Retina (tissue), 1 donor: ENCODE results near the gene G6PC2.
"Not testable (repeated sequence)": the region's sequence is repeated elsewhere in the genome, so short reads cannot be mapped to it uniquely, and the experiment has no call there.

Experiments used
- DNase-seq: peaks from one replicate; pipeline ENCODE4 v3.0.0-alpha.2; 2016

The G6PC2 gene, protein sequence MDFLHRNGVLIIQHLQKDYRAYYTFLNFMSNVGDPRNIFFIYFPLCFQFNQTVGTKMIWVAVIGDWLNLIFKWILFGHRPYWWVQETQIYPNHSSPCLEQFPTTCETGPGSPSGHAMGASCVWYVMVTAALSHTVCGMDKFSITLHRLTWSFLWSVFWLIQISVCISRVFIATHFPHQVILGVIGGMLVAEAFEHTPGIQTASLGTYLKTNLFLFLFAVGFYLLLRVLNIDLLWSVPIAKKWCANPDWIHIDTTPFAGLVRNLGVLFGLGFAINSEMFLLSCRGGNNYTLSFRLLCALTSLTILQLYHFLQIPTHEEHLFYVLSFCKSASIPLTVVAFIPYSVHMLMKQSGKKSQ

DNA sequence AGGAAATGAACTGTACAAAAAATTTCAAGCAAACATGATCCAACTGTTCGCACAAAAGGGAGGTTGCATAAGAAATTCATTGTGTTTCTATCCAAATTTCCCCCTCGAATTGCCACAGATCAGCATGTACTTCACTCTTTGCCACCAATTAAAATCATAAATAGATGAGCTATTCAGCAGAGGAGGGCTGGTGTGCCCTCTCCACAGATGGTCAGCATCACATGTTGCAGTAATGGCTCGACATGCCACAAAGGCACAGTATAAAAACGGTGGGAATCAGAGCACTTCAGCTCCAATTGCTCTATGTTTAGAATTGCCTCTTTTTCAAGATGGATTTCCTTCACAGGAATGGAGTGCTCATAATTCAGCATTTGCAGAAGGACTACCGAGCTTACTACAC lies at the start of gene G6PC2:
TSS of gene G6PC2 (plus strand) at position 289 of the 400 bp plus-strand sequence. CDS start at position 330, 41 bp downstream.
- no peak for DNase-seq

- no peak for DNase-seq
Observed at GRCh38 chr2:168851674-168852320, 49.3 kb upstream of the G6PC2 start.

DNA sequence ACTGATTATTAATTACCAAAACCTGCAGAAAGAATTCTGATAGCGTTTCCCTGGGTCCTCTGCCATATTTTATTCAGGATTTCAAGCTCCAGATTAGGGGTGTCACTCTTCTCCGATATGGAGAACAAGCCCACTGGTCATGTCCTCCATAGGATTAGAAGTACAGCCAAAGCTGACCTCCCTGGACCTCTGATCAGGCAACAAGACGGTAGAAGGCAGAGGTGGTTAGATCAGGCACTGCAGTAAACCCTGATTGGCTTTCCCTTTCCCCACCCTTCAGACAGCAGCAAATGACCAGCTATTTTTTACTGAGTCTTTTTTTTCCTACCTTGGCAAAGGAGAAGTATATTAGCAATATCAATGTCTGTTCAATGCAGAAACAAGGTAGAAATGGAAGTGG lies 48.6 kb upstream of the G6PC2 start:
- no peak for DNase-seq

DNA sequence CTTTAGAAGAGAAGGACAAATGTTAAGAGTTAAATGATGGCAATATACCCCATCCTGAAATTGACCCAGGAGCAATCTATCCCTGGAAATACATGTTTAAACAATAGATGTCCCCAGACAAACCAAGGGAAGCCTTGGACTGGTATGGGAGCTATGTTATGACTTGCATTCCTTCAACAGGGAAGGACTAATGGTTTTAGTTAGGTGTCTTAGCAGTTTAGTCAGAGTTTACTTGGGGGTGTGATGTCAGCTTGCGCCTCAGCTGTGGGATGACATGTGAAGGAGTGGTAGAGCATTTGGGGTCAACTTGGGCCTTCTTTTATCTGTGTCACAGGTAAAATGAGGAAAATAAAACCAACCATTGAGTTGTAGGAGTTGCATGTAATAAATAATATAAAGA lies 47.6 kb upstream of the G6PC2 start:
- DNase-seq, result no peak

DNA sequence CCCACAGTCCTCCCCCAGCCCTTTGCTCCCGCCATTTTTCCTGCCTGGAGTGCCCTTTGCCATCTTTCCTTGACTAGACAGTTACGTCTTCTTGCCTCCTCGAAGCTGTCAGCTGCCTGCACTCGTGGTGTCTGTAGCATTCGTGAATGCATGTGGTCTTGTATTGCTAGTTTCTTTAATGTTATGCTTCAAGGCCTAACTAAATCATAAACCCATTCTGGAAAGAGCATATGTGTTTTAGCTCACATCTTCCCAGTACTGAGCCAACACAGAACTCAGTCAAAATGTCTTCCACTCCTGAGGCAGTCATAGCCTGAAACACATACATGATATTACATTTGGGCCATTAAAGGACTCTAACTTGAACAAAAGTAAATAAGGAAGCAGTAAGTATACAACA lies 46.4 kb upstream of the G6PC2 start:
- DNase-seq, result no peak

GRCh38 chr2:168855601-168856000 lies 45.5 kb upstream of the G6PC2 start:
- no peak for DNase-seq

DNA sequence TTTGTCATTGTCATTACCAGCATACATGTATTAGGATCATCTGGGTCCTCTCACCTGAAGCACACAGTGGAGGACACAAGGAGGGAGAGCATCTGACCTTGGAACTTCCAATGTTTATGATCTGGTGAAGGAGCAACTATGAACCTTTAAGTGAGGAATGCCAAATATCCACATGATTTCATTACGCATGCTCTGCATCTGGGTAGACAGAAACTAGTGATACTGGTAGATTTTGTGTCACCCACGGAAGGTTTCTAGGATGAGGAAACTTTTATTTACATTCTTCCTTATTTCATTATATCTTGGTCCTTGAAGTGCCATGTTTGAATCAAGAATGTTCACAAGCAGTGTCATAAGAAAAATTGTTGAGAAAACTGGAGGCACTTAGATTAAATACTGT lies 42.9 kb upstream of the G6PC2 start:
- no peak for DNase-seq

DNA sequence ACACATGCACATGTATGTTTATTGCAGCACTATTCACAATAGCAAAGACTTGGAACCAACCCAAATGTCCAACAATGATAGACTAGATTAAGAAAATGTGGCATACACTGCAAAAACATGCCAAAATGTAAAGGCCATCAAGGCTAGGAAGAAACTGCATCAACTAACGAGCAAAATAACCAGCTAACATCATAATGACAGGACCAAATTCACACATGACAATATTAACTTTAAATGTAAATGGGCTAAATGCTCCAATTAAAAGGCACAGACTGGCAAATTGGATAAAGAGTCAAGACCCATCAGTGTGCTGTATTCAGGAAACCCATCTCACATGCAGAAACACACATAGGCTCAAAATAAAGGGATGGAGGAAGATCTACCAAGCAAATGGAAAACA lies 33.9 kb upstream of the G6PC2 start:
- not testable (repeated sequence) for DNase-seq

DNA sequence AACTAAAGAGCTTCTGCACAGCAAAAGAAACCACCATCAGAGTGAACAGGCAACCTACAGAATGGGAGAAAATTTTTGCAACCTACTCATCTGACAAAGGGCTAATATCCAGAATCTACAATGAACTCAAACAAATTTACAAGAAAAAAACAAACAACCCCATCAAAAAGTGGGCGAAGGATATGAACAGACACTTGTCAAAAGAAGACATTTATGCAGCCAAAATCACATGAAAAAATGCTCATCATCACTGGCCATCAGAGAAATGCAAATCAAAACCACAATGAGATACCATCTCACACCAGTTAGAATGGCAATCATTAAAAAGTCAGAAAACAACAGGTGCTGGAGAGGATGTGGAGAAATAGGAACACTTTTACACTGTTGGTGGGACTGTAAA lies 30.7 kb upstream of the G6PC2 start:
- not testable (repeated sequence) for DNase-seq

DNA sequence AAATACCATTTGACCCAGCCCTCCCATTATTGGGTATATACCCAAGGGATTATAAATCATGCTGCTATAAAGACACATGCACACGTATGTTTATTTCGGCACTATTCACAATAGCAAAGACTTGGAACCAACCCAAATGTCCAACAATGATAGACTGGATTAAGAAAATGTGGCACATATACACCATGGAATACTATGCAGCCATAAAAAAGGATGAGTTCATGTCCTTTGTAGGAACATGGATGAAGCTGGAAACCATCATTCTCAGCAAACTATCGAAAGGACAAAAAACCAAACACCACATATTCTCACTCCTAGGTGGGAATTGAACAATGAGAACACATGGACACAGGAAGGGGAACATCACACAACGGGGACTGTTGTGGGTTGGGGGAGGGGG lies 30.3 kb upstream of the G6PC2 start:
- not testable (repeated sequence) for DNase-seq

DNA sequence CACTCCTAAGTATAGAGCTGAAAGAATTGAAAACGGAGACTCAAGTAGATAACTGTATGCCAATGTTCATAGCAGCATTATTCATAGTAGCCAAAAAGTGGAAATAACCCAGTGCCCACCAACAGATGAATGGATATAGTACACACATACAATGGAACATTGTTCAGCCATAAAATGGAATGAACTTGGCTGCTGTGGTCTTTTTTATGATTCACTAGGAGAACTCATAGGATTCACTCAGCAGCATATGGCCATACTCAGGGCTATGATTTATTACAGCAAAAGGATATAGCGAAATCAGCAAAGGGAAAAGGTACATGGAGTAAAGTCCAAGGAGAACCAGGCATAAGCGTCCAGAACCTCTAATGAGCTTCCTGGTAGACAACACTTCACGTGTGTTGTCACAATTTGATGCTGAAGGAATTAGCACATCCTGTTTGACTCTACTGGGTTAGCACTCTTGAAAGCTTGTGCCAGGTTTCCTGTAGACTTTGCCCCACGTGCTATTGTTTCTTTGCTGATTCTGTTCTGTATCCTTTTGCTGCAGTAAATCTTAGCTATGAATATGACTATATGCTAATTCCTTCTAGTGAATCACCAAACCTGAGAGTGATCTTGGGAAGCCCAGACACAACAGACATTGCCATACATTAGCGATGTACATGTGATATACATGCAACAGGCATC lies 26.6 kb upstream of the G6PC2 start:
- DNase-seq, result no peak

DNA sequence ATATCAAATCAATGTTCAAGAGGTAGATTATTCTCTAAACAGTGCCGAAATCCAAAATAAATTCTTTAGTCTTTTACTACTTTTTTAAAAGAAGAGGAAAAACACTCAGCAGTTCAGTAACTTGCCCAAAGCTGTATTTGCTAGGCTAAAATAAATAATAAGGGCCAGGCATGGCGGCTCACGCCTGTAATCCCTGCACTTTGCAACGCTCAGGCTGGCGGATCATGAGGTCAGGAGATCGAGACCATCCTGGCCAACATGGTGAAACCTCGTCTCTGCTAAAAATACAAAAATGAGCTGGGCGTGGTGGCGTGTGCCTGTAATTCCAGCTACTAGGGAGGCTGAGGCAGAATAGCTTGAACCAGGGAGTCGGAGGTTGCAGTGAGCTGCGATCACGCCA lies 18.9 kb upstream of the G6PC2 start:
- not testable (repeated sequence) for DNase-seq

GRCh38 chr2:168884975-168885374 lies 16.1 kb upstream of the G6PC2 start:
- no peak for DNase-seq

GRCh38 chr2:168889635-168890005 lies 11.5 kb upstream of the G6PC2 start:
- DNase-seq, result no peak

DNA sequence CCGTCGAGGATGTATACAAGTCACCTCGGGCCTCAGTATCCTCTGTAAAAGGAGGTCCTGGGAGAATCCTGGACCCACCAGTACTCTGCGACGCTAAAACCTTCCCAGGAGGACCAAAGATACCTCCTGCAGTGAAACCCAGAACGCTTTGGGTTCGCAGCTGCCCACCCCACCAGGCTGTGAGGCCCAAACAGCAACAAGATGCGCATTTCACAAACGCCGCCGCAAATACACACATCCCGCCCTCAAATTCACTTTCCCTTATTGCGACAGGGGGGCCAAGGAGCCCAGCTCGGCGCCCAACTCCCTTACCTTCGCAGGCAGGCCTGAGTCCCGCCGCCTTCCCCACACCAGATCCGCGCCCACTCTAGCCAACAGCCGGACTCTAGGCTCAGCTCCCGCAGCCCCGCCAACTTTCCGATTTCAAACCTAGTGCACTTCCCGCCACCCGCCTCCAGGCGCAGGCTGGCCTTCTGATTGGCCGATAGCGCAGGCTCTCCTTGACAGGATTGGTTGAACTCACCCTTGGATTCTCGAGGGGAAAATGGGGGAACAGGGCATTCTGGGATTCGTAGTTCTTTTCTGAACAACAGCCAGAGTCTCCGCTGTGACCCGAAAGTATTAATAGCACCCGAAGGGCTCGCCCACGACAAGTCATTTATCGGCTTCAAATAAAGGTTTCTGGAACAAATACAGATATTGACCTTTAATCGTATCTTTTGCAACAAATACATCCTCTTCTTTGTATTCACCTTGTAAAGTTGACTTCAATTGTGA lies 10.9 kb upstream of the G6PC2 start, which contains the start of gene SPC25:
TSS of gene SPC25 (minus strand) at position 425 of the 777 bp plus-strand sequence. CDS start 911 bp downstream, outside the sequence.
- DNase-seq, result peak; percentile 94

- DNase-seq, result no peak
Observed at GRCh38 chr2:168892327-168892726, 8.8 kb upstream of the G6PC2 start.

- DNase-seq, result no peak
Observed at GRCh38 chr2:168894101-168894500, 7.0 kb upstream of the G6PC2 start.

DNA sequence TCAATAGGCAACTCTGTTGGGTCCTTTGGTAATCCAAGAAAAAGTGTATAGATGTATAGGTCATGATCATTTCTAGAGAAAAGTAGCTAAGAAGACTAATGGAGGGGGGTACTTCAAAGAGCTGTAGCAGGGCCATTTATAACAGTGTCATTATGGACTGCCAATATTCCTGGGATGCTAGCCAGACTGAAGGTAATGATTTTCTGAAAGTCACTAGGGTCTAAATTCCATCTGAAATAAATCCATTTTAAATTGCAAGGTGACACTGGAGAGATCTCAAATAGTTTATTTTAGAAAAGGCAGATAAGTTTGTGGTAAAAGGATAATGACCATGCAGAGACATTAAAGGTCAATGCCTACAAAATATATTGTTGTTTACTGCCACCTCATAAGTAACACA lies 6.4 kb upstream of the G6PC2 start:
- no peak for DNase-seq

GRCh38 chr2:168895771-168896170 lies 5.3 kb upstream of the G6PC2 start:
- DNase-seq, result no peak

GRCh38 chr2:168896783-168897182 lies 4.3 kb upstream of the G6PC2 start:
- DNase-seq, result no peak

DNA sequence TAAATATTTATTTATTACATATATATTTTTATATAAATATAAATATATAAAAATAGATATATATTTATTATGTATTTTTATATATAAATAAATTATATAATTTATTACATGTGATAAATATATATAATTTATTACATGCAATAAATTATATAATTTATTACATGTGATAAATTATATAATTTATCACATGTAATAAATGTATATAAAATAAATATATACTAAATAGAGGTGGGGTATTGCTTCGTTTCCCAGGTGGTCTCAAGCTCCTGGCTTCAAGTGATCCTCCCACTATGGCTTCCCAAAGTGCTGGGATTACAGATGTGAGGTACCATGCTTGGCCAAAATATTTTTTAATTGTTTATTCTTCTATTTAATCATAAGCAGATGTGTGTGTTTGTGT lies 3.6 kb upstream of the G6PC2 start:
- no peak for DNase-seq

- no peak for DNase-seq
Observed at GRCh38 chr2:168903888-168904287, 2.8 kb downstream of the G6PC2 start.

DNA sequence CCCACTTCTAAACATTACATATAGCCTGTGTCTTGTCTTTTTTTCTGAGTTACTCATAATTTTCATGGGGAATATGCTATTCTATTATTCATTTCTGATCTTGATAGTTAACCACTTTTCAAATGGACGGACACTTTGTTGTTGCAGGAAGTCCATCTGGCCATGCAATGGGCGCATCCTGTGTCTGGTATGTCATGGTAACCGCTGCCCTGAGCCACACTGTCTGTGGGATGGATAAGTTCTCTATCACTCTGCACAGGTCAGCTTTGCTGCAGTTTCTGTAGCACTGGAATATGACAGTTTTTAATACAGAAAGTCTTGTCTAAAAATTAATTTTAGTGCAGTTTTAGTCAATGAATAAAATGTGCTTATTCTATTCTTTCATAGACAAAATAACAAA lies 3.3 kb downstream of the G6PC2 start:
- no peak for DNase-seq
